Sigmoid colon (tissue), 4 donors: ENCODE results near the gene WDR26.

Source experiments
- CTCF ChIP-seq, 4 experiments: fragments of 450-650 bp in 3 of 4; fragments of 200-600 bp in 1 of 4; IDR thresholded peaks; one replicate each; pipeline ENCODE4 v1.5.1; 2016 to 2019; ENCODE audit warnings: antibody characterized with exemption in 4 of 4, mild to moderate bottlenecking in 3 of 4, moderate library complexity in 2 of 4
- EP300 ChIP-seq, 4 donors: sonication (generic); formaldehyde crosslinking; IDR thresholded peaks; one replicate each; pipeline ENCODE4 v1.6.1; 2017; ENCODE audit warnings: antibody characterized with exemption in 4 of 4
- POLR2A ChIP-seq, 2 donors: fragments of 450-650 bp; IDR thresholded peaks; one replicate each; pipeline ENCODE4 v1.6.1; 2016; ENCODE audit warnings: antibody characterized with exemption in 2 of 2, mild to moderate bottlenecking in 2 of 2, moderate library complexity in 2 of 2
- POLR2AphosphoS5 ChIP-seq, 4 donors: sonication (generic); formaldehyde crosslinking; IDR thresholded peaks; one replicate each; pipeline ENCODE4 v1.6.1; 2017; ENCODE audit warnings: antibody characterized with exemption in 4 of 4

GRCh38 chr1:224447251-224447650 is 12.7 kb upstream of the WDR26 start:
- TF ChIP-seq CTCF (IDR thresholded peaks at IDR 0.05) (no peak), POLR2A (IDR thresholded peaks at IDR 0.05) (no peak), POLR2AphosphoS5 (IDR thresholded peaks at IDR 0.05) (no peak), EP300 (IDR thresholded peaks at IDR 0.05) (no peak)
